Measurements from ENCODE around the gene PARD3. TPM values are rescaled to one million over a fixed set of nuclear protein-coding genes. Genes with fewer than 3 reads are reported as not detected.

The PARD3 gene
- total RNA-seq, 1 donor from 2014 or later: 26.0 TPM

DNA sequence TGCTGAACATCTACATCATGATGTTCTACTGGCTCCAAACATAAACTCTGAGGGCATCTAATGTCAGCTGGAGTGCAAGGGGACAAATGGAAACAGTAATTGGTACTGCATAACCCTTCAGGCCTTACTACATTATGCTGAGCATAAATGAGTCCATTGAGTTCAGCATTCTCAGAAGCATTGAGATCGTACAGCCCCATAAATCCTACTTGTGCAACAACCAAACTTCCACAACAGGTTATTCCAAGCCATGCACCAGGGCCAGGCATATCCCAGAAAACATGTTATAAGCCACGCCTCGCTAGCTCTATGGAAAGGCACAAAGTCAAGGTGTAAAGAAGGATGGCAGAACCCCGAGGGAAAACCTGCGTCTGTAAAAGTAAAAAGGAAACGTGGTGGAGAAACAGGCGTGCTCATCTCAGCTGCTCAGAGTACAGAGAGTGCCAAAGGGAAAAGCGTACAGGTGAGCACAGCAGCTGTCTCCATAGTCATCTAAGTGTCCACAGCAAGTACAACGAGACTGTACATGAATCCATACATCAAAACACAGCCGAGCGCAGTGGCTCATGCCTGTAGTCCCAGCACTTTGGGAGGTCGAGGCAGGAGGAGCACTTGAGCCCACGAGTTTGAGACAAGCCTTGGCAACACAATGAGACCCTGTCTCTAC is 124.6 kb downstream of the PARD3 start:
- Mint-ChIP-seq H3K9me3 (ENCODE audit: low read depth) (peaks cover 5% of the 10 kb centered on the region), H3K36me3 (ENCODE audit: low read depth) (peaks cover 6% of the 10 kb centered on the region)

GRCh38 chr10:34689053-34689452 is 126.0 kb downstream of the PARD3 start:
- no peak for TF ChIP-seq CTCF (IDR thresholded peaks at IDR 0.05)
- H3K36me3 Mint-ChIP-seq (ENCODE audit: low read depth): peaks cover 6% of the 10 kb centered on the region
- peaks cover 5% of the 10 kb centered on the region for H3K9me3 Mint-ChIP-seq (ENCODE audit: low read depth)
- no peak overlapping the region for H3K4me3 Mint-ChIP-seq (ENCODE audit: unreplicated experiment)
- peak overlapping the region; percentile 66 for H3K27ac Mint-ChIP-seq (ENCODE audit: unreplicated experiment)
- no peak for DNase-seq (ENCODE audit: low spot score)
- H3K4me1 Mint-ChIP-seq (ENCODE audit: low read depth): peaks cover 32% of the 10 kb centered on the region
- H3K27me3 Mint-ChIP-seq (ENCODE audit: low read depth): no peaks in the 10 kb centered on the region

More for the DNA sequence above, 124.6 kb downstream of the PARD3 start:
- Mint-ChIP-seq H3K27ac (ENCODE audit: unreplicated experiment) (no peak overlapping the region), H3K27me3 (ENCODE audit: low read depth) (no peaks in the 10 kb centered on the region), H3K4me1 (ENCODE audit: low read depth) (peaks cover 41% of the 10 kb centered on the region), H3K4me3 (ENCODE audit: unreplicated experiment) (no peak overlapping the region)
- TF ChIP-seq CTCF (IDR thresholded peaks at IDR 0.05): no peak
- no peak for DNase-seq (ENCODE audit: low spot score)

- H3K27ac Mint-ChIP-seq (ENCODE audit: unreplicated experiment): peak overlapping the region; percentile 49
- peaks cover 29% of the 10 kb centered on the region for H3K4me1 Mint-ChIP-seq (ENCODE audit: low read depth)
- H3K27me3 Mint-ChIP-seq (ENCODE audit: low read depth): no peaks in the 10 kb centered on the region
- no peak for TF ChIP-seq CTCF (IDR thresholded peaks at IDR 0.05)
- no peak for DNase-seq (ENCODE audit: low spot score)
- no peak overlapping the region for H3K4me3 Mint-ChIP-seq (ENCODE audit: unreplicated experiment)
- peaks cover 5% of the 10 kb centered on the region for H3K36me3 Mint-ChIP-seq (ENCODE audit: low read depth)
- H3K9me3 Mint-ChIP-seq (ENCODE audit: low read depth): peaks cover 5% of the 10 kb centered on the region
Observed at GRCh38 chr10:34687434-34688210, 127.5 kb downstream of the PARD3 start.

DNA sequence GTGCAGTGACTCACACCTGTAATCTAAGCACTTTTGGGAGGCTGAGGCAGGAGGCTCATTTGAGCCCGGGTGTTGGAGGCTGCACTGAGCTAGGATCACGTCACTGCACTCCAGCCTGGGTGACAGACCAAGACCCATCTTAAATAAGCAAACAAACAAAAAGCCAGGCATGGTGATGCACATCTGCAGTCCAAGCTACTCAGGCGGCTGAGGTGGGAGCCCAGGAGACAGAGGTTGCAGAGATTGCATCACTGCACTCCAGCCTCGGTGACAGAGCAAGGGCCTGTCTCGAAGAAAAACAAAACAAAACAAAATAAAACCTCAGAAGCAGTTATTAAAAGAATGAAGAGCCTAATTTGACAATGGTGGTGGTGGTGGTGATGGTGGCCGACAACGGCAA is 132.5 kb downstream of the PARD3 start:
- H3K27ac Mint-ChIP-seq (ENCODE audit: unreplicated experiment): no peak overlapping the region
- H3K27me3 Mint-ChIP-seq (ENCODE audit: low read depth): no peaks in the 10 kb centered on the region
- H3K4me1 Mint-ChIP-seq (ENCODE audit: low read depth): peaks cover 5% of the 10 kb centered on the region
- no peak overlapping the region for H3K4me3 Mint-ChIP-seq (ENCODE audit: unreplicated experiment)
- no peak for TF ChIP-seq CTCF (IDR thresholded peaks at IDR 0.05)
- DNase-seq (ENCODE audit: low spot score): no peak
- no peaks in the 10 kb centered on the region for H3K9me3 Mint-ChIP-seq (ENCODE audit: low read depth)
- no peaks in the 10 kb centered on the region for H3K36me3 Mint-ChIP-seq (ENCODE audit: low read depth)

DNA sequence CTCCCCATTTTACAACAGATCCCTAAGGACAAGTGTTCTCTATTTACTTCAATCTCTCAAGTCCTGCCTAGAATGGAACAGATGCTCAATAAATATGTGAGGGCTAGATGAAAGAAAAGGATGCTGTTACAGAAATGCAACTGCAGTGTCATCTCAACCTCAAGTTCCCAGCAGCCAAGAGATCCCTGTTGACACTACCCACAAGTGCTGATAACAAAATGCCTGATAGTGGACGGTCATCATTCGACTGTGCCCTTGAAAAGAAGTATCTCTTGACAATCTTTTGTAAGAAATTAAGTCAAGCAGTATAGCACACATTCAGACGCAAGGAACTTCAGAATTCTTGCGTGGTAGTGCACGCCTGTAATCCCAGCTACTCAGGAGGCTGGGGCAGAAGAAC is 133.2 kb downstream of the PARD3 start:
- DNase-seq (ENCODE audit: low spot score): no peak
- Mint-ChIP-seq H3K9me3 (ENCODE audit: low read depth) (no peaks in the 10 kb centered on the region), H3K4me3 (ENCODE audit: unreplicated experiment) (no peak overlapping the region), H3K36me3 (ENCODE audit: low read depth) (no peaks in the 10 kb centered on the region), H3K27me3 (ENCODE audit: low read depth) (no peaks in the 10 kb centered on the region), H3K27ac (ENCODE audit: unreplicated experiment) (no peak overlapping the region), H3K4me1 (ENCODE audit: low read depth) (no peaks in the 10 kb centered on the region)
- no peak for TF ChIP-seq CTCF (IDR thresholded peaks at IDR 0.05)

Measured in chondrocyte (in vitro differentiated cells).